GM12872 (cell line): ENCODE data around the gene STARD3NL.

ENCODE experiments used
- TF ChIP-seq, protein P1 (sequence below): IDR thresholded peaks from 3 replicates; pipeline ENCODE4 v1.5.1; 2011; ENCODE audit warnings: low read depth, mild to moderate bottlenecking, low read length, moderate library complexity; ENCODE audit not compliant: insufficient read depth

Gene STARD3NL

DNA sequence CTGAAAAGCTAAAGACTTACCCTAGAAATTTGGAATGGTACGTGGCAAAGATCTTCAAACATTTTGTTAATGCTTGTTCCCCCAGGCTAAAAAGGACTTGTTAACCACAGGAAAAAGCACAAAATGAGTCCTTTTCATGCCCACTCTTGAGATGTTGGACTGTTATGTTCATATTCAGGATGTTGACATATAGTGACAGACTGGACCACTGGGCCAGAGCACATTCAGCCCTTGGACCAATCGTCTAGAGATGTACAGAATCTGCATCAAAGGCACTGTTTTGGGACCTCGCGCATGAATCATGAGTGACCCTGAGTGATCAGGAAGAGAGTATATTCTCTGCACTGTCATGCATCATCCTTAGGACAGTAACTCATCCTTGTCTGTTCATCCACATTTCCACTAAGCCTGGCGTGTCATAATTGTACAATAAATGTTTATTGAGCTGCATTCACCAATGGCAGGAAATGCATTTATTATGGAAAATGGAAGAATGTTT is 70.1 kb downstream of the STARD3NL start:
- TF ChIP-seq, protein P1, sequence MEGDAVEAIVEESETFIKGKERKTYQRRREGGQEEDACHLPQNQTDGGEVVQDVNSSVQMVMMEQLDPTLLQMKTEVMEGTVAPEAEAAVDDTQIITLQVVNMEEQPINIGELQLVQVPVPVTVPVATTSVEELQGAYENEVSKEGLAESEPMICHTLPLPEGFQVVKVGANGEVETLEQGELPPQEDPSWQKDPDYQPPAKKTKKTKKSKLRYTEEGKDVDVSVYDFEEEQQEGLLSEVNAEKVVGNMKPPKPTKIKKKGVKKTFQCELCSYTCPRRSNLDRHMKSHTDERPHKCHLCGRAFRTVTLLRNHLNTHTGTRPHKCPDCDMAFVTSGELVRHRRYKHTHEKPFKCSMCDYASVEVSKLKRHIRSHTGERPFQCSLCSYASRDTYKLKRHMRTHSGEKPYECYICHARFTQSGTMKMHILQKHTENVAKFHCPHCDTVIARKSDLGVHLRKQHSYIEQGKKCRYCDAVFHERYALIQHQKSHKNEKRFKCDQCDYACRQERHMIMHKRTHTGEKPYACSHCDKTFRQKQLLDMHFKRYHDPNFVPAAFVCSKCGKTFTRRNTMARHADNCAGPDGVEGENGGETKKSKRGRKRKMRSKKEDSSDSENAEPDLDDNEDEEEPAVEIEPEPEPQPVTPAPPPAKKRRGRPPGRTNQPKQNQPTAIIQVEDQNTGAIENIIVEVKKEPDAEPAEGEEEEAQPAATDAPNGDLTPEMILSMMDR: no peak

DNA sequence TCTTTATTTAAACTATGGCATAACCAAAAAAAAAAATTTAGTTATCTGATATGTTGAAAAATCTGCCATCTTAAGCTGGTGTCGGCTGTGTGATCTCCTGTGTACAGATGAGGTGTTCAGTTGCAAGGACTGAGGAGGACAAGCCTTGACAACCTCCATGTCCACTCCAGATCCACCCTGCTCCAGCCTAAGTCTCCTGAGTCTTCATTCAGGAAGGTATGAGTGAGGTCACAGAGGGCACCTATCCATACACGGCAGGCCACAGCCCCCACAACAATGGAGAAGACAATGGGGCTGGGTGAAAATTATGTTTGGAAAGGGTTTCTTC is 79.3 kb downstream of the STARD3NL start:
- TF ChIP-seq, protein P1: no peak

DNA sequence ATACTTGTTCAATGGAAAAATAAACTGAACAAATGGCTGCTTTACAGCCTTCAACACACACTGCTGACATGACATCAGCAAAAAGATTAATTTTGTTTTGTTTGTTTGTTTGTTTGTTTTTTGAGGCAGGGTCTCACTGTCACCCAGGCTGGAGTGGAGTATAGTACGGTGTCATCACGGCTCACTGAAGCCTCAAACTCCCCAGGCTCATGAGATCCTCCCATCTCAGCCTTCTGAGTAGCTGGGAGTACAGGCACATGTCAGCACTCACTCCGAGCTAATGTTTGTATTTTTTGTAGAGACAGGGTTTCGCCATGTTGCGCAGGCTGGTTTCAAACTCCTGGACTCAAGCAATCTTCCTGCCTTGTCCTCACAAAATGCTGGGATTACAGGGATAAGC is 84.5 kb downstream of the STARD3NL start:
- TF ChIP-seq, protein P1: no peak

DNA sequence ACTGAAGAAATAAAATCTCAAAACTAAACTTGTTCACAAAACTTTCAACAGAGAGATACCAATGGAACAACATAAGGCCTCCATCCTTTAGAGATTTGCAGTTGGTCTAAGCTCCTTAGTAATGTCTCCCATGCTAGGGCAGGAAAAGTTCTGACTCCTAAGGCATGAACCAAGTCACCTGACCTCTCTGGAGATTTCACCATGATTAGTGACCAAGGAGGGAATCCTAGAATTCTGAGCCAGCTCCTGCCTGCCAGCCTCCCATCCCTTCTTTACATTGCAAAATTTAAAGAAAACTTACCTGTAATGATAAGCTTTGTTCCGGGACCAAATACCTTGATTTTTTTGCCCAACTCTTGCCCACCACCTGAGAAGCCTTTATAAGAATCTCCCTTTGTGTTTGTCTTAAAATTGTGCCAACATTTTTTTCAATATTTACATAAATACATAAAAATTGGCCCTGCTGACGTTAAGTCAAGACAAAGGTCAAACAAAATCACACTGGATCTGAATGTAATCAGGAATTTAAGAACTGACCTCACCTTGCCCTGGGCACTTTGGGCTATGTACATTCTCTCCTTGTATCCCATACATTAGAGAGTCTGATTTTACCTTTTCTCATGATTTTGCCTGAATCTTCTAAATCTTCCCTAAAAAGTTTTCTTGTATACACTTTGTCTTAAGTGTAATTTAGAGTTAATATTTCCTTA is 95.4 kb downstream of the STARD3NL start, which contains the start of gene TARP:
TSS of gene TARP (minus strand) at position 351 of the 710 bp plus-strand sequence.
- TF ChIP-seq, protein P1: no peak

DNA sequence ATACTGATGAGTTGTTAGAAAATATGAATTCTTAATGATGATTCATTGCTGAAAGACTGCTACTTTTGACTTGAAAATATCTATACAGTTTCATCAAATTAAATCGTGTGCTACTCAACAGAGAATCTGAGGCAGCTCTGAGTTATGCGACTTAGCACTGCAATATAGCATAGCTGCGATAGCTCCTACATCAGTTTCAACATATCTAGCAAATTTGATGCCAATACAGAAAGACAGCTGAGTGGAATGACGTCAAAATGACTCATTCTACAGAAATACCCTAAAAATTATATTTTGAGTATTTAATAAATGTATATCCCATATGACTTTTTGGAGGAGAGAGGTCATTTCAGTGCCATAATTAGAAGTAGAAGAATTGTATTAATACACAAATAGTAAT is 96.4 kb downstream of the STARD3NL start:
- TF ChIP-seq, protein P1: no peak

DNA sequence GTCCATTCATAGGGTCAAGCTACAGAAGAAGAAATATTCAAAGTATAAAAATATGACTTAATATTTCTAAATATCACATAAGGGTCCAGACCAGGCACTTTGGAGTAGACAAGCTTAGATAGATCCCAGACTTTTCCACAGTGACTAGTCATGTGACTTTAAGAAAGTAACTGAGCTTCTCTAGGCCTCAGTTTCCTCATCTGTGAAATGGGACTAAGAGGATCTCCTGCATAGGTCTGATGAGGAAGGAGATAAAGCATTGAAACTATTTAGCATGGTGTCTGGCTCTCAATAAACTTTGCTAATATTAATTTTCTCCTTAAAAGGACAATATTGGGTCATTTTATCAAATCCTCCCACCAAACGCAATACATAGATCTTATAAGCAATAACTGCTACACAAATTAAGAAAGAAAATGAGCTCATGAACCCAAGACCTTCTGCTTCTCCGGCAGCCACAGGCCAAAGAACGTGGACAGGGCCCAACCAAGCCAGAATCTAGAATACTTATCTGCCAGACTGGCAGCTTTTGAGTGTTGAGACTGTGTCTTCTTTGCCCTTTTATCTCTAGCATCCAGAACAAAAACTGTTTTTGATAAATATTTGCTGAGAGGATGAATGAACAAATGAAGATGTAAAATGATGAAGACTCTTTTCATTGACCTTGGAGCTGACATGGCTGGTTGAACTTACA is 97.0 kb downstream of the STARD3NL start:
- TF ChIP-seq, protein P1: no peak

DNA sequence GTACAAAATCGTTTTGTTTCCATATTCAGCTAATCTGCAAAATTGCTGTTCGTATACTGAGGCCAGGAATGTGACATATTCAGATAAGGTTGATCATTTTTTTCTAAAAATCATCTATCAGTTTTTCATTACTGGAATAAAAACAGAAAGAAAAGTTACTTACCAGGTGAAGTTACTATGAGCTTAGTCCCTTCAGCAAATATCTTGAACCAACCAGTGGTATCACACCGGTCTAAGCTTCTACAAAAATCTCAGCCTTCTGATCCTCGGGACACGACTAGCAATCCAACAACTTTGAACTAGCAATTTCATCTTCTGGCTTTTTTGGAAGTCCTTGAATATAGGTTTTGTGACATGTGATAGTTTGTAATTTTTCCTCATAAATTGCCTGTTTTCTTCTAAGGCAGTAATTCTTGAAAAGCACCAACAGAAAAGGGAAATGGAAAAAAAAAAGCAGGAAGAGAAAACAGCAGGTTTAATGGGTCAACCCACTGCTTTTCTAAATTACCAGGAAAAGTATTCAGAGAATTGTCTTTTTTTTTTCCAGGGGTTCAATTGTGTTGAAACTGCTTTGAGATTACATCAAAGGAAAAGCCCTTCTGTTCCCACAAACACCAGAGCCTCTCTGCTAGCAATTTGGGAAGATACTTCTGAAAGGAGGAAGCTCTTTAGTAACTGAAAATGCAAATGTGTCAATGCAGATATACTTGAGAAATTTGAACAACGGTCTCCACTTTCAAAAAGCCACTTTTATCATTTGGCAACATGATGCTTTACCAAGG is 98.2 kb downstream of the STARD3NL start:
- TF ChIP-seq, protein P1: no peak
